Heart left ventricle (tissue), 16 donors: Measurements from ENCODE around the gene PPIA. TPM values are rescaled to one million over a fixed set of nuclear protein-coding genes. Genes with fewer than 3 reads are reported as not detected.

Experiments used
- ATAC-seq, 4 donors: fragments of 200-7000 bp; cut with Tn5 transposase; one replicate each; pipeline ENCODE4 v1.9.1; 2020 to 2022; ENCODE audit warnings: moderate library complexity in 4 of 4, mild to moderate bottlenecking in 3 of 4, moderate number of reproducible peaks in 1 of 4
- DNase-seq, 5 donors: peaks; one replicate each; pipeline ENCODE4 v3.0.0-alpha.2; 2020
- H3K27ac ChIP-seq, 12 donors: fragments of 200-600 bp; sonication (generic) in 4 of 12; one replicate each; pipeline versions ENCODE4 v1.5.0 to v1.8.0; 2016 to 2022; ENCODE audit warnings: mild to moderate bottlenecking in 2 of 12
- H3K27me3 ChIP-seq, 9 donors: fragments of 200-600 bp; sonication (generic) in 2 of 9; one replicate each; pipeline versions ENCODE4 v1.5.1 to v1.8.0; 2016 to 2022; ENCODE audit warnings: mild to moderate bottlenecking in 3 of 9
- H3K36me3 ChIP-seq, 9 donors: fragments of 200-600 bp; sonication (generic) in 2 of 9; one replicate each; pipeline versions ENCODE4 v1.5.0 to v1.8.0; 2018 to 2022; ENCODE audit warnings: mild to moderate bottlenecking in 2 of 9
- H3K4me1 ChIP-seq, 12 donors: fragments of 200-600 bp; sonication (generic) in 4 of 12; one replicate each; pipeline versions ENCODE4 v1.5.0 to v1.8.0; 2016 to 2022; ENCODE audit warnings: mild to moderate bottlenecking in 3 of 12
- H3K4me3 ChIP-seq, 12 donors: fragments of 200-600 bp; sonication (generic) in 4 of 12; one replicate each; pipeline versions ENCODE4 v1.5.0 to v1.8.0; 2017 to 2022; ENCODE audit warnings: mild to moderate bottlenecking in 9 of 12, moderate library complexity in 4 of 12
- H3K9me3 ChIP-seq, 12 donors: fragments of 200-600 bp; sonication (generic) in 4 of 12; one replicate each; pipeline versions ENCODE4 v1.5.0 to v1.8.0; 2016 to 2022; ENCODE audit warnings: mild to moderate bottlenecking in 1 of 12
- POLR2A ChIP-seq, 2 donors: fragments of 450-650 bp; IDR thresholded peaks; one replicate each; pipeline ENCODE4 v1.6.1; 2017; ENCODE audit warnings: antibody characterized with exemption in 2 of 2, mild to moderate bottlenecking in 2 of 2, moderate library complexity in 2 of 2
- WGBS, 4 donors: extraction: QIAGEN DNeasy Blood & Tissue Kit in 2 of 4; methylation state at CpG; one replicate each; pipeline versions ENCODE4 v1.1.5 to v1.1.7; 2013 to 2018; 5-methylcytosine and 5-hydroxymethylcytosine counted together
- intact Hi-C, 10 donors: fragments of 100-400 bp; cut with DNase I; formaldehyde crosslinking; loops; one replicate each; pipeline versions ENCODE4 v1.11.1 to v1.14.2; 2022
- polyA plus RNA-seq, 2 donors: library from polyadenylated mRNA; stranded (reverse); fragments of 200-250 nt; gene quantifications; one replicate each; pipeline ENCODE4 v1.2.3, GENCODE V29; 2013
- total RNA-seq, 9 donors: library from RNA; depleted of rRNA in 2 of 9; stranded (reverse); fragments of >200 nt in 2 of 9; fragmentation: NEBNext Ultra II Directional in 3 of 9; extraction: Animal tissue kit (Norgen Biotek cat#: 25700) in 3 of 9; gene quantifications; one replicate each; pipeline versions ENCODE4 v1.1.0 to v1.2.4, GENCODE V29; 2016 to 2023
- TF ChIP-seq, protein P1 (sequence below), 12 donors: fragments of 200-600 bp; sonication (generic) in 4 of 12; IDR thresholded peaks; one replicate each; pipeline versions ENCODE4 v1.5.0 to v1.8.0; 2018 to 2022; ENCODE audit warnings: antibody characterized with exemption in 12 of 12, mild to moderate bottlenecking in 5 of 12
- donor health status: ischemic (EF 13 %, LVEDD 7.1; RV severe dilation, severe dysfunction).
- donor health status: healthy with polysubstance abuse.
- donor health status: DM: no; HTN: yes; CAD: no.
- donor health status: DM: no; HTN: no; CAD: no.
- donor health status: ischemic (EF 25% LVEDD 6.9; RV normal size, moderate dysfunction).
- donor health status: ischemic (EF 25% LVEDD 5.7; RV mildly dilated, moderate dysfunction).
- donor health status: healthy.
- donor health status: DM: yes; HTN: yes; CAD: no.
- donor health status: ischemic (EF 35%, LVEDD 5.7; RV mildly dilated, moderate dysfunction).
- donor health status: nonischemic (EF 11% LVEDD 7.7; RV severe dilation, severe dysfunction).
- donor health status: DM: yes; HTN: yes; CAD: no.
- donor health status: PGD.
- donor health status: ischemic (EF 29% LVEDD 5.4; RV normal size, mild dysfunction).
- donor health status: nonischemic (EF 23%, LVEDD 6.1; RV moderate dilation, normal function).

The PPIA gene
- total and polyA plus RNA-seq, 11 donors = 327 to 3,804 (median 743) TPM

GRCh38 chr7:44791278-44792219 is 4.9 kb upstream of the PPIA start:
- intact Hi-C loops = loop anchor here in 2 of 10 donors (5.0 kb wide), 1 partner anchor 39 kb away; no protein-coding TSS in a partner anchor
- H3K9me3 ChIP-seq = no peaks in the 10 kb centered on the region
- WGBS, 4 donors = 85 to 89% (median 88%) methylated on average over 8 of the region's 8 CpGs
- no peak for DNase-seq
- no peak for ATAC-seq
- peaks cover 0 to 9% (median 4%) of the 10 kb centered on the region in 12 donors for H3K4me1 ChIP-seq
- H3K36me3 ChIP-seq = no peaks in the 10 kb centered on the region
- no peak overlapping the region for H3K27ac ChIP-seq
- no peak overlapping the region for H3K4me3 ChIP-seq
- no peak for TF ChIP-seq POLR2A (IDR thresholded peaks at IDR 0.05)
- TF ChIP-seq, protein P1, sequence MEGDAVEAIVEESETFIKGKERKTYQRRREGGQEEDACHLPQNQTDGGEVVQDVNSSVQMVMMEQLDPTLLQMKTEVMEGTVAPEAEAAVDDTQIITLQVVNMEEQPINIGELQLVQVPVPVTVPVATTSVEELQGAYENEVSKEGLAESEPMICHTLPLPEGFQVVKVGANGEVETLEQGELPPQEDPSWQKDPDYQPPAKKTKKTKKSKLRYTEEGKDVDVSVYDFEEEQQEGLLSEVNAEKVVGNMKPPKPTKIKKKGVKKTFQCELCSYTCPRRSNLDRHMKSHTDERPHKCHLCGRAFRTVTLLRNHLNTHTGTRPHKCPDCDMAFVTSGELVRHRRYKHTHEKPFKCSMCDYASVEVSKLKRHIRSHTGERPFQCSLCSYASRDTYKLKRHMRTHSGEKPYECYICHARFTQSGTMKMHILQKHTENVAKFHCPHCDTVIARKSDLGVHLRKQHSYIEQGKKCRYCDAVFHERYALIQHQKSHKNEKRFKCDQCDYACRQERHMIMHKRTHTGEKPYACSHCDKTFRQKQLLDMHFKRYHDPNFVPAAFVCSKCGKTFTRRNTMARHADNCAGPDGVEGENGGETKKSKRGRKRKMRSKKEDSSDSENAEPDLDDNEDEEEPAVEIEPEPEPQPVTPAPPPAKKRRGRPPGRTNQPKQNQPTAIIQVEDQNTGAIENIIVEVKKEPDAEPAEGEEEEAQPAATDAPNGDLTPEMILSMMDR (IDR thresholded peaks at IDR 0.05) = no peak
- no peaks in the 10 kb centered on the region for H3K27me3 ChIP-seq

DNA sequence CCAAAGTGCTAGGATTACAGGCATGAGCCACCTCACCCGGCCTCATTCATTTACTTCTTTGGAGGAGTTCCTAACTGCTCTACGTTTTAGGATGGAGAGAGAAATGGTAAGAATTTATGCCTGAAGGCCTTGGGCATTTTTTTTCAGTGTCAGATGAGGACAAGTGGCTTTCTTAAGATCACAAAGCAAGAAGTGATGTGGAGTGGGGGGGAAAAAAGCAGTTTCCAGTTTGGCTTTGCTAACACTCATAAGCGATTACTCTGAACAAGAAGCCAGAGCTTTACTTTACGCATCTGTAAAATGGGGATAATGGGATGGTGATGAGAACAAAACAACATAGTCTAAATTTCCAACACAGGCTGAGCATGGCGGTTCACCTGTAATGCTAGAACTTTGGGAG is 2.6 kb upstream of the PPIA start:
- H3K4me3 ChIP-seq = no peak overlapping the region
- intact Hi-C loops = loop anchor here in 2 of 10 donors (5.0 kb wide), 1 partner anchor 42 kb away; no protein-coding TSS in a partner anchor
- no peak for DNase-seq
- no peak for ATAC-seq
- 75 to 83% (median 81%) methylated on average over 5 of the region's 5 CpGs for WGBS, 4 donors
- H3K36me3 ChIP-seq = peaks cover 0 to 8% (median 3%) of the 10 kb centered on the region in 9 donors
- peaks cover 7 to 24% (median 16%) of the 10 kb centered on the region in 12 donors for H3K4me1 ChIP-seq
- H3K27ac ChIP-seq = no peak overlapping the region
- no peaks in the 10 kb centered on the region for H3K27me3 ChIP-seq
- no peak for TF ChIP-seq POLR2A (IDR thresholded peaks at IDR 0.05)
- TF ChIP-seq, protein P1 (IDR thresholded peaks at IDR 0.05) = no peak
- no peaks in the 10 kb centered on the region for H3K9me3 ChIP-seq

DNA sequence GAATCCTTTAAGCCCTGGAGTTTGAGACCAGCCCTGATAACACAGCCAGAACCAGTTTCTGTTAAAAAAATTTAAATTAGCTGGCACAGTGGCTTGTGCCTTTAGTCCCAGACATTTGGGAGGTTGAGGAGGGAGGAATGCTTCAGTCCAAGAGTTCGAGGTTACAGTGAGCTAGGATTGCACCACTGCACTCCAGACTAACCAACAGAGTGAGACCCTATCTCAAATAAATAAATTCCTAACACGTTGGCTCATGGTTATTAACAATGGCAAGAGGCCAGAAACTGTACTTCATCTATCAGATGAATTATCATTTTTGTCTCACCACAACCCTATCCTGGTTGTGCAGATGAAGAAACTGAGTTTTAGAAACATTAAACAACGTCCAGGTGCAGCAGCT is 2.1 kb upstream of the PPIA start:
- WGBS, 4 donors = 54 to 64% (median 58%) methylated on average over 3 of the region's 3 CpGs
- ATAC-seq = no peak
- H3K27ac ChIP-seq = no peak overlapping the region
- H3K4me1 ChIP-seq = peaks cover 7 to 28% (median 19%) of the 10 kb centered on the region in 12 donors
- H3K36me3 ChIP-seq = peaks cover 0 to 12% (median 7%) of the 10 kb centered on the region in 9 donors
- H3K9me3 ChIP-seq = no peaks in the 10 kb centered on the region
- no peak overlapping the region for H3K4me3 ChIP-seq
- intact Hi-C loops = loop anchor here in 2 of 10 donors (5.0 kb wide), 1 partner anchor 42 kb away; no protein-coding TSS in a partner anchor
- DNase-seq = no peak
- no peak for TF ChIP-seq POLR2A (IDR thresholded peaks at IDR 0.05)
- TF ChIP-seq, protein P1 (IDR thresholded peaks at IDR 0.05) = no peak
- no peaks in the 10 kb centered on the region for H3K27me3 ChIP-seq

DNA sequence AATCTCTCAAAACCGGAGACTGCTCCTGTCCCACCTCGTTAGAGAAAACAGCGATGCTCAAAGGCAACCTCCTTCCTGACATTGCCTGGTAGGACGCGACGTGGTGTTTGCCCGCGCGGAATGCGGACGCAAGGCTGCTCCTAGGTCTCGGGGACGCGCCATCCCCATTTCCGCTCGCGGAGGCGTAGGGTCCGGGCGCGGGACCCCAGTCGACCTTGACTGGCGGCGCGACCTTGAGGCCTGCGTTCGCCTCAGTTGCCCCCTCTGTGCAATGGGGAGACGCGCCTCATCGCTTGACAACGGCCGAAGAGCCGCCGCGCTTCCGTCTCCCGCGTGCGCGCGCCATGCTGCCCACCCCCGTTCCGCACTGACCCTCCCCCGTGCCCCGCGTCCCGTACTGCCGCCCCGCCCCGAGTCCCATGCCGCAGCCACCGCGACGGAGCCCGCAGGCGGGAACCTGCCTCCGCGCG is 412 bp upstream of the PPIA start:
- Histone ChIP-seq H3K36me3 (peaks cover 3 to 30% (median 25%) of the 10 kb centered on the region in 9 donors), H3K27ac (peak overlapping the region; percentile 36 to 100 (median 98)), H3K27me3 (no peaks in the 10 kb centered on the region), H3K4me3 (peak overlapping the region; percentile 60 to 97 (median 80)), H3K4me1 (peaks cover 7 to 35% (median 23%) of the 10 kb centered on the region in 12 donors), H3K9me3 (no peaks in the 10 kb centered on the region)
- 0 to 1% (median 1%) methylated on average over 12 to 59 of the region's 59 CpGs for WGBS, 4 donors
- no peak for TF ChIP-seq POLR2A (IDR thresholded peaks at IDR 0.05)
- TF ChIP-seq, protein P1 (IDR thresholded peaks at IDR 0.05) = no peak
- DNase-seq = no peak
- intact Hi-C loops = loop anchor here in 9 of 10 donors (2.0 to 5.0 kb wide), 7 partner anchors 46 to 189 kb away; partner anchors contain the start of genes ZMIZ2 (in 6 of the 9), H2AZ2 (in 3 of the 9) and OGDH (in 2 of the 9)
- peak in 2 of 4 donors; percentile 7 to 18 for ATAC-seq
